NCI-H510A treated with DMSO at 0.1 percent for 48 hours (cell line): ENCODE measurements around the gene ZNF385A.

ENCODE experiments used
- DNase-seq: peaks from one replicate; lab custom pipeline; 2025; lab: John Stamatoyannopoulos, UW

ZNF385A gene

GRCh38 chr12:54373649-54374561 lies 10.6 kb downstream of the ZNF385A start:
- DNase-seq = no peak

GRCh38 chr12:54372113-54372806 lies 12.3 kb downstream of the ZNF385A start:
- peak; percentile 30 for DNase-seq

GRCh38 chr12:54371328-54372112 lies 13.0 kb downstream of the ZNF385A start:
- DNase-seq = no peak

- no peak for DNase-seq
Observed at GRCh38 chr12:54370171-54370730, 14.3 kb downstream of the ZNF385A start.

GRCh38 chr12:54369597-54370131 lies 14.9 kb downstream of the ZNF385A start:
- no peak for DNase-seq

- DNase-seq = peak; percentile 68
Observed at GRCh38 chr12:54368709-54369596, 15.6 kb downstream of the ZNF385A start.

GRCh38 chr12:54368025-54368708 lies 16.4 kb downstream of the ZNF385A start:
- DNase-seq = no peak

GRCh38 chr12:54364413-54364812 lies 20.1 kb downstream of the ZNF385A start, which contains the start of gene GPR84:
Gene GPR84, minus strand, starts transcription at chr12:54364486. Its CDS starts 635 bp downstream, at chr12:54363851.
- DNase-seq = no peak

GRCh38 chr12:54363618-54364017 lies 20.9 kb downstream of the ZNF385A start:
- DNase-seq = no peak

GRCh38 chr12:54363047-54363446 lies 21.5 kb downstream of the ZNF385A start:
- DNase-seq = no peak

- peak; percentile 80 for DNase-seq
Observed at GRCh38 chr12:54360717-54361456, 23.6 kb downstream of the ZNF385A start.

- DNase-seq = no peak
Observed at GRCh38 chr12:54359762-54360351, 24.7 kb downstream of the ZNF385A start.

GRCh38 chr12:54358945-54359761 lies 25.4 kb downstream of the ZNF385A start:
- DNase-seq = peak; percentile 98

- peak; percentile 56 for DNase-seq
Observed at GRCh38 chr12:54358191-54358944, 26.2 kb downstream of the ZNF385A start.

GRCh38 chr12:54357506-54358190 lies 26.9 kb downstream of the ZNF385A start:
- no peak for DNase-seq

- DNase-seq = peak; percentile 21
Observed at GRCh38 chr12:54356951-54357356, 27.6 kb downstream of the ZNF385A start.

GRCh38 chr12:54356228-54356627 lies 28.3 kb downstream of the ZNF385A start:
- DNase-seq = no peak
